Osteocyte (in vitro differentiated cells): ENCODE data around the gene CD72. TPM values are rescaled to one million over a fixed set of nuclear protein-coding genes. Genes with fewer than 3 reads are reported as not detected.

Experiments
- DNase-seq: peaks from one replicate; pipeline ENCODE4 v3.0.0; 2021; ENCODE audit warnings: mixed read lengths; ENCODE audit not compliant: unreplicated experiment; ENCODE audit errors: extremely low spot score
- H3K27ac Mint-ChIP-seq: one replicate; pipeline ENCODE4 v1.8.0; 2021; ENCODE audit warnings: mild to moderate bottlenecking, mixed read lengths; ENCODE audit not compliant: unreplicated experiment
- H3K27me3 Mint-ChIP-seq: one replicate; pipeline ENCODE4 v1.8.0; 2021; ENCODE audit warnings: mixed read lengths; ENCODE audit not compliant: unreplicated experiment
- H3K36me3 Mint-ChIP-seq: one replicate; pipeline ENCODE4 v1.8.0; 2021; ENCODE audit warnings: mixed read lengths; ENCODE audit not compliant: unreplicated experiment
- H3K4me1 Mint-ChIP-seq: one replicate; pipeline ENCODE4 v1.8.0; 2021; ENCODE audit warnings: mixed read lengths; ENCODE audit not compliant: unreplicated experiment
- H3K4me3 Mint-ChIP-seq: one replicate; pipeline ENCODE4 v1.8.0; 2021; ENCODE audit warnings: mild to moderate bottlenecking, moderate library complexity, mixed read lengths; ENCODE audit not compliant: unreplicated experiment
- H3K9me3 Mint-ChIP-seq: one replicate; pipeline ENCODE4 v1.8.0; 2021; ENCODE audit warnings: mixed read lengths; ENCODE audit not compliant: unreplicated experiment
- total RNA-seq: library from RNA; stranded (reverse); gene quantifications from 2 replicates; pipeline ENCODE4 v1.2.1, GENCODE V29; 2021
- TF ChIP-seq, protein P1 (sequence below): fragments of 200-600 bp; sonication (generic); IDR thresholded peaks from 2 replicates; pipeline ENCODE4 v1.5.0; 2021; ENCODE audit warnings: antibody characterized with exemption, mild to moderate bottlenecking, moderate library complexity

The CD72 gene
- total RNA-seq, 1 donor from 2014 or later, result 0.91 TPM

DNA sequence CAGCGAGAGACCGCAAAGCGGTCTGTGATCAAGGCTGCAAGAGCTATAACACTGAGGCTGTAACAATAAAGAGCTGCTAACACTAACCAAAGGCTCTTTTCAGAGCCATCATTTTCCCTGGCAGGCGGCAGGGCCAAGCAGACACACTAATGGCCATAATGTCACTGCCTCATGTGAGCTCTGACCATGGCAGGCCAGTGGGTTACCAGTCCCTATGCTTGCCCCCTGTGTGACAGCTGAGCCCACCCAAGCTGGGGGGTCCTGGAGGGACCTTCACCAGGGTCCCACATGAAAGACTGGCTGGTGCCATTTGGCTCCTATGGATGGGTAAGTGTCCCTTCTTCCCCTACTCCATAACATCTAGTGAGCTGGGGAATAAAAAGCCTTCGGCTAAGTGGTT is 42.7 kb downstream of the CD72 start:
- Mint-ChIP-seq H3K4me1 (no peaks in the 10 kb centered on the region), H3K9me3 (peaks cover 10% of the 10 kb centered on the region), H3K27me3 (peaks cover 2% of the 10 kb centered on the region), H3K27ac (no peak overlapping the region), H3K4me3 (no peak overlapping the region), H3K36me3 (peaks cover 6% of the 10 kb centered on the region)
- DNase-seq, result no peak
- TF ChIP-seq, protein P1, sequence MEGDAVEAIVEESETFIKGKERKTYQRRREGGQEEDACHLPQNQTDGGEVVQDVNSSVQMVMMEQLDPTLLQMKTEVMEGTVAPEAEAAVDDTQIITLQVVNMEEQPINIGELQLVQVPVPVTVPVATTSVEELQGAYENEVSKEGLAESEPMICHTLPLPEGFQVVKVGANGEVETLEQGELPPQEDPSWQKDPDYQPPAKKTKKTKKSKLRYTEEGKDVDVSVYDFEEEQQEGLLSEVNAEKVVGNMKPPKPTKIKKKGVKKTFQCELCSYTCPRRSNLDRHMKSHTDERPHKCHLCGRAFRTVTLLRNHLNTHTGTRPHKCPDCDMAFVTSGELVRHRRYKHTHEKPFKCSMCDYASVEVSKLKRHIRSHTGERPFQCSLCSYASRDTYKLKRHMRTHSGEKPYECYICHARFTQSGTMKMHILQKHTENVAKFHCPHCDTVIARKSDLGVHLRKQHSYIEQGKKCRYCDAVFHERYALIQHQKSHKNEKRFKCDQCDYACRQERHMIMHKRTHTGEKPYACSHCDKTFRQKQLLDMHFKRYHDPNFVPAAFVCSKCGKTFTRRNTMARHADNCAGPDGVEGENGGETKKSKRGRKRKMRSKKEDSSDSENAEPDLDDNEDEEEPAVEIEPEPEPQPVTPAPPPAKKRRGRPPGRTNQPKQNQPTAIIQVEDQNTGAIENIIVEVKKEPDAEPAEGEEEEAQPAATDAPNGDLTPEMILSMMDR, result no peak

DNA sequence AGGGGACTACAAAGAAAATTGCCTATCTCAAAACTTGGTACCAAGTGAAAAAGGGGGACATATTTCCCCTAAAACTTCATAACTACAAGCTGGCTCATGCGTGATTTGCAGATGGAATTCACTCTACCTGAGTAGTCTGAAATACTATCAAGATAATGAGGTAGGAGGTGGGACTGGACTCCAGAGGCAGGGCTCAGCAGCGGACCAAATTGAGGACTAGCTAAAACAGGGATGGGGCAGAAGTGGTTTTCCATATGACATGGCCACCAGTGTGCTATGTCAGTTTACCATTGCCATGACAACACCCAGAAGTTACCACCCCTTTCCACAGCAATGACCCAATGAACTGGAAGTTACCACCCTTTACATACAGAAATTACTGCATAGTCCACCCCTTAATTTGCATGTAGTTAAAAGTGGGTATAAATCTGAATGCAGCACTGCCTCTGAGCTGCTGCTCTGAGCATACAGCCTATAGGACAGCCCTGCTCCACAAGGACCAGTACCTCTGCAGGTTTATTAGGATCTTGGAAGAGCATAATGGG is 43.6 kb downstream of the CD72 start:
- Mint-ChIP-seq H3K27me3 (peaks cover 5% of the 10 kb centered on the region), H3K36me3 (peaks cover 3% of the 10 kb centered on the region), H3K9me3 (peaks cover 4% of the 10 kb centered on the region), H3K4me1 (no peaks in the 10 kb centered on the region), H3K4me3 (no peak overlapping the region), H3K27ac (no peak overlapping the region)
- no peak for DNase-seq
- TF ChIP-seq, protein P1, result no peak

DNA sequence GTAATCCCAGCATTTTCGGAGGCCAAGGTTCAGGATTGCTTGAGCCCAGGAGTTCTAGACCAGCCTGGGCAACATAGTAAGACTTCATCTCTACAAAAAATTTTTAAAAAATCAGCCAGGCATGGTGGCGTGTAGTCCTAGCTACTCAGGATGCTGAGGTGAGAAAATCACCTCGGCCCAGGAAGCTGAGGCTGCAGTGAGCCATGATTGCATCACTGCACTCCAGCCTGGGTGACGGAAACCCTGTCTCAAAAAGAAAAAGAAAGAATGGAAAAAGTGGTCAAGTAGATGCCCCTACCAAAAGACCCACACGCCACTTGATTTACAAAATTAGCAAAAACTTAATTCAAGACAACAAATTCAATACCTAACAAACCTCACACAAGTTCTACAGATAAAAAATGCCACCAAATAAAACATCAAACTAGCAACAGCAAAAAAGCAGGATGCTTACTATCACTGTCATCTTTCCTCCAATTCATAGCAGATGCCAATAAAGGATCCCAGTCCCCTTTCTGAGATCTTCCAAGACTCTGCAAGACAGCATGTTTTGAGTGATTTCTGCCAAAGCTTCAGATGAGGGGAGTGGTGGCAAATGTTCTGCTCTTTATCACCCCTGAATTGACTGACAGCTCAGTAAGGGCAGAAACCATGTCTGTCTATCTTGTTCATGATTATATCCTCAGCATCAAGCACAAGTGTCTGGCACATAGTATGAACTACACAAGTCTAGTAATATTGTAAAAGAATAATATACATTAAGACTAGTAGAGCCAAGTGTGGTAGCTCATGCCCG is 47.3 kb downstream of the CD72 start:
- H3K4me3 Mint-ChIP-seq, result no peak overlapping the region
- TF ChIP-seq, protein P1, result no peak
- peaks cover 9% of the 10 kb centered on the region for H3K4me1 Mint-ChIP-seq
- no peaks in the 10 kb centered on the region for H3K36me3 Mint-ChIP-seq
- H3K27ac Mint-ChIP-seq, result no peak overlapping the region
- H3K9me3 Mint-ChIP-seq, result no peaks in the 10 kb centered on the region
- peaks cover 5% of the 10 kb centered on the region for H3K27me3 Mint-ChIP-seq
- no peak for DNase-seq

DNA sequence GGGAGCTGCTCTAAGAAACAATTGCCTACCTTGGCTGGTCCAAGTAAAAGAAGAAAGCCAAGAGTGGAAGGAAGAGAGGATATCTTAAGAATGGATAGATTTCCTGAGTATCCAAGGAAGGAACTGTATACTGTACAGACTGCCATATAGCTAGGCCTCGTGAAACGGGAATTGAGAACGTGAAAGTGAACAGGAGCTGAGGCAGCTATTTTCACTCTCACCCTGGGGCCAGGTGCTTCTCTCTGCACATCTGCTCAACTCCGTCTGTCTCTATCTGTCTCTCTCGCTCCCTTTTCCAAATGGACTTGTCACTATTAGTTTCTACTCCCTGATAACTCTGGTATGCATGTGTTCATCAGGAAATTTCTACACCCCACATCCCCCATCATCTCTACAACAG is 49.0 kb downstream of the CD72 start:
- H3K4me3 Mint-ChIP-seq, result no peak overlapping the region
- H3K27ac Mint-ChIP-seq, result no peak overlapping the region
- peaks cover 3% of the 10 kb centered on the region for H3K27me3 Mint-ChIP-seq
- H3K9me3 Mint-ChIP-seq, result no peaks in the 10 kb centered on the region
- H3K36me3 Mint-ChIP-seq, result no peaks in the 10 kb centered on the region
- TF ChIP-seq, protein P1, result no peak
- DNase-seq, result no peak
- peaks cover 14% of the 10 kb centered on the region for H3K4me1 Mint-ChIP-seq

DNA sequence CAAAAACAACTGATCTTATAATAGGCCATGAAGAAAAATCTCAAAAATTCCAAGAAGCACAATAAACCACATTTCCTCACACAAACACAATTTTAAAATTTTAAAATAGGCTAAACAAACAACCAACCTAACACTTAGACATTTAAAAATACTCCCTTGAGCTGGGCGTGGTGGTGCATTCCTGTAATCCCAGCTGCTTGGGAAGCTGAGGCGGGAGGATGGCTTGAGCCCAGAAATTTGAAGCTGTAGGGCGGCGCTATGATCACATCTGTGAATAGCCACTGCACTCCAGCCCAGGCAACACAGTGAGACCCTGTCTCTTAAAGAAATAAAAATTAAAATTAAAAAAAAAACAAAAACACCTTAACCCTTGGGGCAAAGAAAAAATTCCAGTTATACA is 50.0 kb downstream of the CD72 start:
- DNase-seq, result no peak
- Mint-ChIP-seq H3K4me1 (peaks cover 24% of the 10 kb centered on the region), H3K36me3 (peaks cover 3% of the 10 kb centered on the region), H3K9me3 (no peaks in the 10 kb centered on the region), H3K27ac (no peak overlapping the region), H3K4me3 (no peak overlapping the region), H3K27me3 (peaks cover 3% of the 10 kb centered on the region)
- TF ChIP-seq, protein P1, result no peak
